Thyroid gland (tissue), 4 donors: ENCODE measurements around the gene MIEF1. TPM values are rescaled to one million over a fixed set of nuclear protein-coding genes. Genes with fewer than 3 reads are reported as not detected.

ENCODE experiments used
- DNase-seq, 2 donors: peaks; one replicate each; pipeline ENCODE4 v3.0.0-alpha.2; 2019
- H3K27ac ChIP-seq, 3 donors: fragments of 200-600 bp; sonication (generic); 1 replicate in 2 of 3; 2 replicates in 1 of 3; pipeline ENCODE4 v1.5.1; 2016 to 2019; ENCODE audit warnings: mild to moderate bottlenecking in 1 of 3, moderate library complexity in 1 of 3
- H3K27me3 ChIP-seq: fragments of 200-600 bp; sonication (generic); one replicate; pipeline ENCODE4 v1.5.1; 2019
- H3K36me3 ChIP-seq, 2 donors: fragments of 200-600 bp; sonication (generic); one replicate each; pipeline ENCODE4 v1.5.1; 2016 to 2019
- H3K4me1 ChIP-seq, 2 donors: fragments of 200-600 bp; sonication (generic); one replicate each; pipeline ENCODE4 v1.5.1; 2017 to 2019
- H3K4me3 ChIP-seq, 3 donors: fragments of 200-600 bp; sonication (generic); replicated peaks in 1 of 3; 1 replicate in 2 of 3; 2 replicates in 1 of 3; pipeline ENCODE4 v1.5.1; 2016; ENCODE audit warnings: mild to moderate bottlenecking in 1 of 3
- H3K9me3 ChIP-seq: fragments of 200-600 bp; sonication (generic); one replicate; pipeline ENCODE4 v1.5.1; 2017
- POLR2A ChIP-seq, 2 donors: fragments of 450-650 bp; IDR thresholded peaks; one replicate each; pipeline ENCODE4 v1.6.1; 2017; ENCODE audit warnings: antibody characterized with exemption in 2 of 2, mild to moderate bottlenecking in 2 of 2, moderate library complexity in 1 of 2
- WGBS, 2 donors: methylation state at CpG; one replicate each; pipeline ENCODE4 v1.1.5; 2017; 5-methylcytosine and 5-hydroxymethylcytosine counted together
- intact Hi-C: fragments of 100-400 bp; cut with DNase I; formaldehyde crosslinking; loops from one replicate; pipeline ENCODE4 v1.15.1; 2023
- total RNA-seq, 4 donors: library from RNA; depleted of rRNA; stranded (reverse); fragments of >200 nt; gene quantifications; one replicate each; pipeline ENCODE4 v1.2.3, GENCODE V29; 2016
- TF ChIP-seq, protein P1 (sequence below), 6 experiments: fragments of 200-600 bp in 3 of 6; fragments of 450-650 bp in 3 of 6; sonication (generic) in 3 of 6; IDR thresholded peaks; one replicate each; pipeline ENCODE4 v1.5.1; 2016 to 2019; ENCODE audit warnings: antibody characterized with exemption in 6 of 6, mild to moderate bottlenecking in 2 of 6, inconsistent platforms in 1 of 6, moderate library complexity in 1 of 6

MIEF1 gene
- total RNA-seq, 4 donors from 2014 or later: 21.4 to 30.5 (median 26.7) TPM

DNA sequence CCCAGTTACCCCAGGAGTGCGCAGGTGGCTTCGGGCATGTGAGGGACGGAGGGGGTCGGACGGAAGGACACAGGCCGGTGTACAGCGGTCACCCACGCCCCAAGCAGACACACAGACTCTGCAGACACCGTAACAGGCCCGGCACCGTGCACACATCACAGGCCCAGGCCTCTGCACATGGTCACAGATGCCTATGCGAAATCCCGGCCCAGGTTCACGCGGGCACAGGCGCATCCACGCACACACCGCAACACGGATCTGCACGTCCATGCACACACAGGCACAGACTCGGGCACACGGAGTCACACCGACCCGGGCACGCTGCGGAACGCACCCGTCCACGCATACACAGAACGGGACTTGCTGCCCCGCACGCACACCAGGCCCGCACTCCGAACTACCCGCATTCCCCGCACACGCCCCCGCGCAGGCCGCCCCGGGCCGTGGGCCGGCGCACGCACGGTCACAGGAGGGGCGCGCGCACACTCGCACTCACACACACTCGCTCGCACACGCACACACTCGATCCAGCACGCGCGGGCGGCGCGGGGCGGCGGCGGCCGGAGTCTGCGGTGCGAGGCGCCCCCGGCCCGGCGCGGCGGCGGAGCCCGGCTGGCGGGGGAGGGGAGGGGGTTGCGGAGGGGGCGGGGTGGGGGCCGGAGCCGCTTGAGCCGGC, 45.4 kb upstream of the MIEF1 start, which contains the start of gene MGAT3:
Gene MGAT3, plus strand, starts transcription at position 491 of the 676 bp plus-strand sequence. CDS start 30,336 bp downstream, outside the sequence.
- peak within 1 kb of the TSS in 2 of 3 donors; percentile 12 to 17 for H3K27ac ChIP-seq
- no peaks in the 10 kb centered on the region for H3K9me3 ChIP-seq
- WGBS, 2 donors: 88 to 95% methylated on average over 8 of the region's 80 CpGs
- H3K36me3 ChIP-seq: no peaks in the 10 kb centered on the region
- peak within 1 kb of the TSS in 1 of 3 donors; percentile 44 for H3K4me3 ChIP-seq
- peaks cover 0 to 9% of the 10 kb centered on the region in 2 donors for H3K4me1 ChIP-seq
- no peak for TF ChIP-seq POLR2A (IDR thresholded peaks at IDR 0.05)
- TF ChIP-seq, protein P1, sequence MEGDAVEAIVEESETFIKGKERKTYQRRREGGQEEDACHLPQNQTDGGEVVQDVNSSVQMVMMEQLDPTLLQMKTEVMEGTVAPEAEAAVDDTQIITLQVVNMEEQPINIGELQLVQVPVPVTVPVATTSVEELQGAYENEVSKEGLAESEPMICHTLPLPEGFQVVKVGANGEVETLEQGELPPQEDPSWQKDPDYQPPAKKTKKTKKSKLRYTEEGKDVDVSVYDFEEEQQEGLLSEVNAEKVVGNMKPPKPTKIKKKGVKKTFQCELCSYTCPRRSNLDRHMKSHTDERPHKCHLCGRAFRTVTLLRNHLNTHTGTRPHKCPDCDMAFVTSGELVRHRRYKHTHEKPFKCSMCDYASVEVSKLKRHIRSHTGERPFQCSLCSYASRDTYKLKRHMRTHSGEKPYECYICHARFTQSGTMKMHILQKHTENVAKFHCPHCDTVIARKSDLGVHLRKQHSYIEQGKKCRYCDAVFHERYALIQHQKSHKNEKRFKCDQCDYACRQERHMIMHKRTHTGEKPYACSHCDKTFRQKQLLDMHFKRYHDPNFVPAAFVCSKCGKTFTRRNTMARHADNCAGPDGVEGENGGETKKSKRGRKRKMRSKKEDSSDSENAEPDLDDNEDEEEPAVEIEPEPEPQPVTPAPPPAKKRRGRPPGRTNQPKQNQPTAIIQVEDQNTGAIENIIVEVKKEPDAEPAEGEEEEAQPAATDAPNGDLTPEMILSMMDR (IDR thresholded peaks at IDR 0.05): no peak
- intact Hi-C loops: no loop called here
- H3K27me3 ChIP-seq: no peaks in the 10 kb centered on the region
- DNase-seq: no peak

DNA sequence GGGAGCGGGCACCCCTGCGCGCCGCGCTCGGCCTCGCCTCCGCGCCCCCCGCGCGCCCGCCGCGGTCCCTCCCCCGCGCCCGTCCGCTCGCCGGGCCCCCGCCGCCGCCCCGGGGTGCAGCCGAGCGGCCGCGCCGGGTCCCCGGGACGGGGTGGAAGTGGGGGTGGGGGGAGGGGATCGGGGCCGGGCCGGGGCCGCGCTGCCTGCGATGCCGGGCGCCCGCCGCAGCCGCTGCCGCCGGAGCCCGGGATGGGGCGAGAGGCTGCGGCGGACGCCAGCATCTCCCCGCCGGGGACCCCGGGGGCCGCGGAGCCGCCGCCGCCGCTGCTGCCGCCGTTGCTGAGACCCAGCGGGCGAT, 44.9 kb upstream of the MIEF1 start:
- Histone ChIP-seq H3K27ac (no peak overlapping the region), H3K4me3 (peak overlapping the region in 1 of 3 donors; percentile 44), H3K36me3 (no peaks in the 10 kb centered on the region), H3K9me3 (no peaks in the 10 kb centered on the region), H3K27me3 (no peaks in the 10 kb centered on the region), H3K4me1 (peaks cover 0 to 9% of the 10 kb centered on the region in 2 donors)
- DNase-seq: no peak
- intact Hi-C loops: no loop called here
- TF ChIP-seq POLR2A (IDR thresholded peaks at IDR 0.05): no peak
- TF ChIP-seq, protein P1 (IDR thresholded peaks at IDR 0.05): no peak
- no CpG with 5 or more reads among the region's 63 CpGs for WGBS, 2 donors

DNA sequence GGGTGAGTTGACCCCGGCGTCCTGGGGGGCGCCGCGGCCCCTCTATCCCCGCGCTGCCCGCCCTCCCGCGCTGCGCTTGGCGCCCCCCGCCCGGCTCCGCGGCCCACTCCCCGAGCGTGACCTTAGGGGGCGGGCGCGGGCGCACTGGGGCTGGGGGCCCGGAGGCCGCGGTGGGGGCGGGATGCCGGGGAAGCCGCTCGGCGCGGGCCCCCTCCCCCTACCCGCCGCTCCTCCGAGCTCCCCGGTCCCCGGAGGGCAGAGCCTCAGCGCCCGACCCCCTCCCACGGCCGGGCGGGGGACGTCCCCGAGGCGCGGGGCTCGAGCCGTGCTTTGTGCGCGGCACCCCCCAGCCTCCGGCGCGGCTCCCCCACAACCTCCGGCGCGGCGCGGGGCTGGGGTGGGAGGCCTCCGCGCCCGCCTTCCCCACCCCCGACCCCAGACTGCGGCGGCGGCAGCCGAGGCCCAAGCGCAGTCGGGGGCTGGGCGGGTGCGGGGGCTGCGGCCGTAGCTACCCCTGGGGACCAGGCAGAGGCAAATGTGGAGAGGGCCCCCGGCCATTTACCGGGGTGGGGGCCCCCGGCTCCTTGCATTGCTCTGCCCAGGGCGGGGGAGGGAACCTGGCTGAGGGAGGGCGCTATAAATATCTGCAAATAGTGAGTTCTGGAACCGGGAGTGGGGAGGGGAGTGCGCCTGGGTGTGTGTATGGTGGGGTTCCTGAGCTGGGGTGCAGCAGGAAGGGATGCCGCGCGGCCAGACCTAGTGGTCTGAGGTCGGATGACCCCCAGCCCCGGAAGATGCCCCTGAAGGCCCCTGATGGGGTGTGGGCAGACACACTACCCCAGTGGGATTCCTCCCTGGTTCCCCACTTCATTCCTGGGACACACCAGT, 44.3 kb upstream of the MIEF1 start:
- WGBS, 2 donors: 6 to 8% methylated on average over 7 to 12 of the region's 83 CpGs
- no peaks in the 10 kb centered on the region for H3K27me3 ChIP-seq
- peak overlapping the region in 2 of 3 donors; percentile 12 to 17 for H3K27ac ChIP-seq
- DNase-seq: no peak
- no peaks in the 10 kb centered on the region for H3K9me3 ChIP-seq
- peak overlapping the region in 1 of 3 donors; percentile 44 for H3K4me3 ChIP-seq
- no peaks in the 10 kb centered on the region for H3K36me3 ChIP-seq
- peaks cover 0 to 14% of the 10 kb centered on the region in 2 donors for H3K4me1 ChIP-seq
- TF ChIP-seq POLR2A (IDR thresholded peaks at IDR 0.05): no peak
- TF ChIP-seq, protein P1 (IDR thresholded peaks at IDR 0.05): no peak
- intact Hi-C loops: no loop called here

DNA sequence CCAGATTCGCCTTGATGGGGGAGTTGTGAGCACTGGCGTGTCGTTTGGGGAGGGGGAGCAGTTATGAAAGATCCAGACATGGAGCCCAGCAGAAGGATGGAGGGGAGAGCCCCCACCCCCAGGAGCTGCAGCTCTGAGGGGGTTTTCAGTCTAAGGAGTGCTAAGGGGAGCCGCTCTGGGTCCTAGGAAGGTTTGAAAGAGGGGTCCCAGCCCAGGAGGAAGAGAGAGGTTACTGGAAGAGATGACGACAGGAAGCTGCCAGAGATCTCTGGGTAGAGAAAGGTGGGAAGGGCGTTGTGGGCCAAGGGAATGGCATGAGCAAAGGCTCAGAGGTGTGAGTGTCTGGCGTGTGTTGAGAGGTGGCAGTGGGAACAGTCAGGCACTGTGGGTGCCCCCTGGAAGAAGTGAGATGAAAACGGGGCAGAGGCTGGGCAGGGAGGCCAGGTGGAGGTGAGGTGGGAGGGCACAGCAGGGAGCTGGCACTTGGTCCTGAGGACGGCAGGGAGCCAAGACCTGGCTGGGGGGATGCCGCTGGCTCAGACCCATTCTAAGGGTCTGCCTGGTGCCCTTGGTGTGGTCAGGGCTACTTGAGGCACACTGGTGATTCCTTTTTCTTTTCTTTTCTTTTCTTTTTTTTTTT, 43.5 kb upstream of the MIEF1 start:
- TF ChIP-seq, protein P1 (IDR thresholded peaks at IDR 0.05): no peak
- no peak for TF ChIP-seq POLR2A (IDR thresholded peaks at IDR 0.05)
- H3K9me3 ChIP-seq: no peaks in the 10 kb centered on the region
- no peaks in the 10 kb centered on the region for H3K27me3 ChIP-seq
- no peak overlapping the region for H3K4me3 ChIP-seq
- intact Hi-C loops: no loop called here
- H3K27ac ChIP-seq: no peak overlapping the region
- peaks cover 7 to 21% of the 10 kb centered on the region in 2 donors for H3K4me1 ChIP-seq
- no peaks in the 10 kb centered on the region for H3K36me3 ChIP-seq
- no peak for DNase-seq
- WGBS, 2 donors: 60 to 65% methylated on average over 10 of the region's 10 CpGs
